RWPE2 (cell line): ENCODE data around the gene MPZ.

Source experiments
- ATAC-seq: fragments of 200-7000 bp; cut with Tn5 transposase; 3 replicates; pipeline ENCODE4 v1.9.1; 2021; ENCODE audit warnings: low read depth
- DNase-seq: peaks from one replicate; pipeline ENCODE4 v3.0.0-alpha.2; 2020; ENCODE audit warnings: low spot score
- H3K27ac ChIP-seq: fragments of 450-650 bp; 2 replicates; pipeline ENCODE4 v1.5.1; 2017; ENCODE audit warnings: mild to moderate bottlenecking; ENCODE audit not compliant: poor library complexity, severe bottlenecking
- H3K27me3 ChIP-seq: fragments of 250-450 bp; sonication (Bioruptor Pico); 2 replicates; pipeline ENCODE4 v1.5.1; 2021; ENCODE audit warnings: mild to moderate bottlenecking, moderate library complexity; ENCODE audit not compliant: insufficient read depth, poor library complexity, severe bottlenecking
- H3K36me3 ChIP-seq: fragments of 250-450 bp; sonication (Bioruptor Pico); 2 replicates; pipeline ENCODE4 v1.5.1; 2020; ENCODE audit warnings: low read depth, mild to moderate bottlenecking, moderate library complexity
- H3K4me1 ChIP-seq: fragments of 250-450 bp; sonication (Bioruptor Pico); 2 replicates; pipeline ENCODE4 v1.5.1; 2021; ENCODE audit warnings: mild to moderate bottlenecking, moderate library complexity; ENCODE audit not compliant: insufficient read depth, poor library complexity, severe bottlenecking
- H3K4me3 ChIP-seq: fragments of 250-450 bp; sonication (Bioruptor Pico); 2 replicates; pipeline ENCODE4 v1.5.1; 2021; ENCODE audit warnings: mild to moderate bottlenecking, moderate library complexity; ENCODE audit not compliant: severe bottlenecking
- H3K9me3 ChIP-seq: fragments of 250-450 bp; sonication (Bioruptor Pico); 2 replicates; pipeline ENCODE4 v1.5.1; 2021; ENCODE audit warnings: mild to moderate bottlenecking, moderate library complexity; ENCODE audit not compliant: severe bottlenecking
- TF ChIP-seq, protein P1 (sequence below): fragments of 450-650 bp; IDR thresholded peaks from one replicate; pipeline ENCODE4 v1.5.1; 2017; ENCODE audit warnings: mild to moderate bottlenecking, moderate library complexity; ENCODE audit not compliant: poor library complexity, severe bottlenecking

MPZ gene

GRCh38 chr1:161261261-161262235, 48.2 kb downstream of the MPZ start:
- Histone ChIP-seq H3K4me3 (no peak overlapping the region), H3K36me3 (no peaks in the 10 kb centered on the region), H3K4me1 (peaks cover 9% of the 10 kb centered on the region), H3K9me3 (no peaks in the 10 kb centered on the region), H3K27me3 (peaks cover 9% of the 10 kb centered on the region), H3K27ac (no peak overlapping the region)
- no peak for ATAC-seq
- TF ChIP-seq, protein P1, sequence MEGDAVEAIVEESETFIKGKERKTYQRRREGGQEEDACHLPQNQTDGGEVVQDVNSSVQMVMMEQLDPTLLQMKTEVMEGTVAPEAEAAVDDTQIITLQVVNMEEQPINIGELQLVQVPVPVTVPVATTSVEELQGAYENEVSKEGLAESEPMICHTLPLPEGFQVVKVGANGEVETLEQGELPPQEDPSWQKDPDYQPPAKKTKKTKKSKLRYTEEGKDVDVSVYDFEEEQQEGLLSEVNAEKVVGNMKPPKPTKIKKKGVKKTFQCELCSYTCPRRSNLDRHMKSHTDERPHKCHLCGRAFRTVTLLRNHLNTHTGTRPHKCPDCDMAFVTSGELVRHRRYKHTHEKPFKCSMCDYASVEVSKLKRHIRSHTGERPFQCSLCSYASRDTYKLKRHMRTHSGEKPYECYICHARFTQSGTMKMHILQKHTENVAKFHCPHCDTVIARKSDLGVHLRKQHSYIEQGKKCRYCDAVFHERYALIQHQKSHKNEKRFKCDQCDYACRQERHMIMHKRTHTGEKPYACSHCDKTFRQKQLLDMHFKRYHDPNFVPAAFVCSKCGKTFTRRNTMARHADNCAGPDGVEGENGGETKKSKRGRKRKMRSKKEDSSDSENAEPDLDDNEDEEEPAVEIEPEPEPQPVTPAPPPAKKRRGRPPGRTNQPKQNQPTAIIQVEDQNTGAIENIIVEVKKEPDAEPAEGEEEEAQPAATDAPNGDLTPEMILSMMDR: no peak
- no peak for DNase-seq

DNA sequence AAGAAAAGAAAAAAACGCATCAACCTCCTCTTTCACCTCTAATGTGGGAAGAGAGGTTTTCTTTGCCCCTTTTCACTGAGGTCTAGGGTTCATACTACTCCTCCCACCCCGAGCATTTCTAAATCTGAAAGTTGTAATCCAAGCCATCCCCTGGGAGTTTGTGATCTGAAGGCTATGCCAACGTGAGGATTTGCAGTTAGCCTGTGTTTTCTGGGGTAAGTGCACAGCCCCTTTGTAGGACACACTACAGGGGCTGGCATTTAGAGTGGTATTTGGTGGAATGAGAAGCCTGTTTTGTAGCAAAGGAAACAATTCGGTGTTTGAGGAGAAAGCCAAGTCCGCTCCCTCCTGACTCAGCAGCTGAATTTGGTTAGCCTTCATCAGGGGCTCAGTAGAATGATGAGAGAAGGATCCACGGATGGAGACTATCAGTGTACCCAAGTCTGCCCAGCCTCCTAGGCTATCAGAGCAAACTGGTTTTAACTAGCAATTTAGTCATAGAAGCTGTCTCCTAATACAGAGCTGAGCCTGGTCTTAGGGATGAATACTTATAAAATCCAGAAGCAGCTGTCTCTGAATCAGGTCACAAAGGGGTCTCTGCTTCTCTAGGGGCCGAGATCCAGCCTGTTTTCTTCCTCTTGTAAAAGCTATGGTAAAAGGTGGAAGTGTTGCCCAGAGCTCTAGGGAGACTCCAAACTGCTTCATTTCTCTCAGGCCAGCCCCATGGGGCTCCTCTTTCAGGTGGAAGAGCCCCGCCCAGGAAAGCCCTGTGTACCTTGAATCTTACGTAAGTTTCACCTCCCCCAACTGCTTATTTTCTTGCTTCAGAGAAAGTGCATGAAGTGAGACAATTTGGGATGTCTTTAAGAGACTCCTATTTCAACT, 49.1 kb downstream of the MPZ start:
- TF ChIP-seq, protein P1: no peak
- Histone ChIP-seq H3K4me1 (peaks cover 9% of the 10 kb centered on the region), H3K4me3 (no peak overlapping the region), H3K27ac (no peak overlapping the region), H3K27me3 (peaks cover 9% of the 10 kb centered on the region), H3K36me3 (no peaks in the 10 kb centered on the region), H3K9me3 (no peaks in the 10 kb centered on the region)
- ATAC-seq: peak; percentile 45; the same call in 2 of the 3 replicates
- no peak for DNase-seq

DNA sequence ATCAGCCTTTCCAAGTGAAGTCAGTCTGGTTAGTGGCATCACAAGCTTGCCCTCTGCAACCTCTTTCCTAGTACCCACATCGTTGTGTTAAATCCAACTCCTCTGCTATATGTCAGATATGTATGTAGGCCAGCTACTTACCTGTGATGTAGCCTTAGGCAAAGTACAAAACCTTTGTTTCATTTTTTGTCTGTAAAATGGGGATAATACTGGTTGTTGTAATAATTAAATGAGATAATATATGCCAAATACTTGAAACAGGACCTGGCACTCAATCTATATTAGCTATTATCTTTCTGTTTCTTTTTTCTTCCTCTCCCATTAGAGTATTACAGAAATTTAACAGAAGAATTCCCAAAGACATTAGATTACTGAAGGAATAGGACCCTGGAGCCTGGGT, 50.0 kb downstream of the MPZ start:
- ATAC-seq: no peak
- TF ChIP-seq, protein P1: no peak
- H3K4me3 ChIP-seq: no peak overlapping the region
- H3K36me3 ChIP-seq: no peaks in the 10 kb centered on the region
- peaks cover 9% of the 10 kb centered on the region for H3K27me3 ChIP-seq
- H3K9me3 ChIP-seq: no peaks in the 10 kb centered on the region
- no peak for DNase-seq
- H3K27ac ChIP-seq: no peak overlapping the region
- H3K4me1 ChIP-seq: peaks cover 9% of the 10 kb centered on the region

DNA sequence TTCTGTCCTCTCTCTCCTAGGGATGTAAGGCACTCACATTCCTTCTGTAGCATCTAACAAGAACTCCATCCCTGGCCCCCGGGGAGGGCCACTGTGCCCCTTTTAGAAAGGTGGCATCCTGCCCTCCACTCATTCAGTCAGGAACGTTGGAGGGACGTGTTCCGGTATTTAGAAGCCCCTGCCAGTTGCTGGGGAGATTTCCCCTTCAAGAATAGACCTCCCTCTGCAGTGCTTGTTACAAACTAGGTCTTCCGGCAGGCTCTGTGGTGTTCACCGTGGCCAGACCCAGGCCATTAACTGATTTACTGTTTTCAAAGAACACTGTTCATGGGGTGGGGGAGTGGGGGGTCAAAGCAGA, 50.4 kb downstream of the MPZ start:
- no peak for DNase-seq
- Histone ChIP-seq H3K27ac (no peak overlapping the region), H3K27me3 (peaks cover 9% of the 10 kb centered on the region), H3K4me3 (no peak overlapping the region), H3K9me3 (no peaks in the 10 kb centered on the region), H3K4me1 (peaks cover 9% of the 10 kb centered on the region), H3K36me3 (no peaks in the 10 kb centered on the region)
- no peak for ATAC-seq
- TF ChIP-seq, protein P1: no peak
